Stomach (tissue), 9 donors: ENCODE measurements around the gene ITGA3. TPM values are rescaled to one million over a fixed set of nuclear protein-coding genes. Genes with fewer than 3 reads are reported as not detected.
A peak's percentile ranks its signal among the peaks of the same experiment; 100 is the strongest.

Experiments
- DNase-seq, 2 donors: peaks; one replicate each; pipeline versions ENCODE4 v3.0.0 to v3.0.0-alpha.2; 2013 to 2019
- H3K27ac ChIP-seq, 5 donors: fragments of 200-600 bp in 4 of 5; sonication (generic) in 4 of 5; one replicate each; pipeline ENCODE4 v1.5.1; 2013 to 2019; ENCODE audit warnings: mild to moderate bottlenecking in 1 of 5, moderate library complexity in 1 of 5
- H3K27me3 ChIP-seq, 3 donors: fragments of 200-600 bp; sonication (generic); one replicate each; pipeline ENCODE4 v1.5.1; 2017 to 2019; ENCODE audit warnings: mixed run types in 1 of 3
- H3K36me3 ChIP-seq, 4 donors: fragments of 200-600 bp; sonication (generic); 1 replicate in 3 of 4; 2 replicates in 1 of 4; pipeline ENCODE4 v1.5.1; 2016 to 2019
- H3K4me1 ChIP-seq, 4 donors: fragments of 200-600 bp; sonication (generic); one replicate each; pipeline ENCODE4 v1.5.1; 2016 to 2019
- H3K4me3 ChIP-seq, 4 donors: fragments of 200-600 bp; sonication (generic) in 3 of 4; one replicate each; pipeline ENCODE4 v1.5.1; 2016 to 2019; ENCODE audit warnings: mild to moderate bottlenecking in 1 of 4
- H3K9me3 ChIP-seq, 4 donors: fragments of 200-600 bp; sonication (generic); one replicate each; pipeline ENCODE4 v1.5.1; 2016 to 2019
- CTCF ChIP-seq, 7 experiments: fragments of 450-650 bp in 4 of 7; fragments of 200-600 bp in 3 of 7; sonication (generic) in 3 of 7; IDR thresholded peaks; one replicate each; pipeline ENCODE4 v1.5.1; 2016 to 2019; ENCODE audit warnings: antibody characterized with exemption in 7 of 7, control low read depth in 2 of 7, mild to moderate bottlenecking in 1 of 7
- EP300 ChIP-seq: sonication (generic); formaldehyde crosslinking; IDR thresholded peaks from one replicate; pipeline ENCODE4 v1.6.1; 2017; ENCODE audit warnings: antibody characterized with exemption
- POLR2A ChIP-seq, 4 donors: fragments of 450-650 bp; IDR thresholded peaks; one replicate each; pipeline ENCODE4 v1.6.1; 2016; ENCODE audit warnings: antibody characterized with exemption in 4 of 4, control low read depth in 2 of 4, mild to moderate bottlenecking in 1 of 4, moderate library complexity in 1 of 4
- POLR2AphosphoS5 ChIP-seq, 3 donors: sonication (generic); formaldehyde crosslinking; IDR thresholded peaks; one replicate each; pipeline ENCODE4 v1.6.1; 2016; ENCODE audit warnings: antibody characterized with exemption in 3 of 3
- WGBS, 5 donors: extraction: QIAGEN DNeasy Blood & Tissue Kit in 3 of 5; methylation state at CpG; one replicate each; pipeline versions ENCODE4 v1.1.5 to v1.1.7; 2013 to 2018; 5-methylcytosine and 5-hydroxymethylcytosine counted together
- intact Hi-C: fragments of 100-400 bp; cut with DNase I; formaldehyde crosslinking; loops from one replicate; pipeline ENCODE4 v1.15.1; 2023; ENCODE audit warnings: low total_unique reads
- polyA plus RNA-seq, 3 donors: library from polyadenylated mRNA; stranded (reverse); fragments of 200-250 nt; gene quantifications; one replicate each; pipeline ENCODE4 v1.2.3, GENCODE V29; 2013
- total RNA-seq, 5 donors: library from RNA; depleted of rRNA; stranded (reverse); fragments of >200 nt; gene quantifications; one replicate each; pipeline versions ENCODE4 v1.1.0 to v1.2.3, GENCODE V29; 2014 to 2016
- donor health status: healthy with polysubstance abuse.
- donor health status: Bipolar disorder and iron deficiency.
- donor health status: healthy.

ITGA3 gene
- total and polyA plus RNA-seq, 8 donors, result 6.9 to 698 (median 73.9) TPM

- Histone ChIP-seq H3K27me3 (no peaks in the 10 kb centered on the region), H3K4me1 (peaks cover 41 to 83% (median 49%) of the 10 kb centered on the region in 4 donors), H3K36me3 (no peaks in the 10 kb centered on the region), H3K9me3 (no peaks in the 10 kb centered on the region), H3K4me3 (no peak overlapping the region), H3K27ac (no peak overlapping the region)
- 92 to 95% (median 94%) methylated on average over 17 of the region's 17 CpGs for WGBS, 5 donors
- no peak for TF ChIP-seq POLR2A (IDR thresholded peaks at IDR 0.05)
- TF ChIP-seq CTCF (IDR thresholded peaks at IDR 0.05), result no peak
- TF ChIP-seq POLR2AphosphoS5 (IDR thresholded peaks at IDR 0.05), result no peak
- no peak for TF ChIP-seq EP300
- intact Hi-C loops, result no loop called here
- no peak for DNase-seq
Observed at GRCh38 chr17:50048146-50048720, 7.7 kb upstream of the ITGA3 start.

- Histone ChIP-seq H3K27ac (no peak overlapping the region), H3K27me3 (no peaks in the 10 kb centered on the region), H3K36me3 (no peaks in the 10 kb centered on the region), H3K9me3 (no peaks in the 10 kb centered on the region), H3K4me1 (peaks cover 41 to 83% (median 49%) of the 10 kb centered on the region in 4 donors), H3K4me3 (no peak overlapping the region)
- 71 to 83% (median 75%) methylated on average over 4 of the region's 4 CpGs for WGBS, 5 donors
- TF ChIP-seq POLR2A (IDR thresholded peaks at IDR 0.05) (no peak), POLR2AphosphoS5 (IDR thresholded peaks at IDR 0.05) (no peak), CTCF (IDR thresholded peaks at IDR 0.05) (no peak), EP300 (no peak)
- intact Hi-C loops, result no loop called here
- no peak for DNase-seq
Observed at GRCh38 chr17:50048988-50049387, 6.9 kb upstream of the ITGA3 start.

GRCh38 chr17:50049636-50050035 is 6.3 kb upstream of the ITGA3 start:
- H3K4me1 ChIP-seq, result peaks cover 44 to 85% (median 52%) of the 10 kb centered on the region in 4 donors
- no peak for TF ChIP-seq CTCF (IDR thresholded peaks at IDR 0.05)
- no peak for TF ChIP-seq POLR2A (IDR thresholded peaks at IDR 0.05)
- TF ChIP-seq POLR2AphosphoS5 (IDR thresholded peaks at IDR 0.05), result no peak
- no peak for TF ChIP-seq EP300
- 74 to 91% (median 81%) methylated on average over 3 of the region's 3 CpGs for WGBS, 5 donors
- H3K27ac ChIP-seq, result peak overlapping the region in 1 of 5 donors; percentile 97
- intact Hi-C loops, result no loop called here
- no peak for DNase-seq
- no peaks in the 10 kb centered on the region for H3K36me3 ChIP-seq
- no peaks in the 10 kb centered on the region for H3K27me3 ChIP-seq
- H3K4me3 ChIP-seq, result no peak overlapping the region
- no peaks in the 10 kb centered on the region for H3K9me3 ChIP-seq

GRCh38 chr17:50050431-50051032 is 5.4 kb upstream of the ITGA3 start:
- intact Hi-C loops, result no loop called here
- H3K4me1 ChIP-seq, result peaks cover 46 to 89% (median 60%) of the 10 kb centered on the region in 4 donors
- DNase-seq, result no peak
- no peaks in the 10 kb centered on the region for H3K36me3 ChIP-seq
- TF ChIP-seq POLR2AphosphoS5 (IDR thresholded peaks at IDR 0.05) (no peak), POLR2A (IDR thresholded peaks at IDR 0.05) (no peak), EP300 (no peak), CTCF (IDR thresholded peaks at IDR 0.05) (no peak)
- no peak overlapping the region for H3K4me3 ChIP-seq
- H3K27ac ChIP-seq, result peak overlapping the region; percentile 28 to 97 (median 96)
- H3K9me3 ChIP-seq, result no peaks in the 10 kb centered on the region
- 72 to 82% (median 80%) methylated on average over 12 of the region's 12 CpGs for WGBS, 5 donors
- peaks cover 0 to under 1% (median 0%) of the 10 kb centered on the region in 3 donors for H3K27me3 ChIP-seq
